ENCODE results near the gene RASD2.

- no peak for TF ChIP-seq CTCF (IDR thresholded peaks at IDR 0.05 in 2 of 3, conservative IDR thresholded peaks at IDR 0.05 in 1 of 3; ENCODE audit: borderline replicate concordance in 1 of 3, insufficient read depth in 1 of 3, low read depth in 2 of 3, low read length in 2 of 3)
- no peak for TF ChIP-seq EZH2 (IDR thresholded peaks at IDR 0.05)
- no peak for TF ChIP-seq CEBPB (IDR thresholded peaks at IDR 0.05; ENCODE audit: low read depth)
- no peak for TF ChIP-seq YY1 (IDR thresholded peaks at IDR 0.05; ENCODE audit: extremely low read depth, insufficient replicate concordance, low read depth, low read length)
- no peak for TF ChIP-seq TCF7L2 (IDR thresholded peaks at IDR 0.05; ENCODE audit: borderline replicate concordance, extremely low read depth, insufficient read depth, insufficient read length)
- TF ChIP-seq MAX (IDR thresholded peaks at IDR 0.05): no peak
- no peak for TF ChIP-seq POLR2AphosphoS5 (IDR thresholded peaks at IDR 0.05; ENCODE audit: low read depth, low read length)
- TF ChIP-seq SRF (IDR thresholded peaks at IDR 0.05; ENCODE audit: low read depth): no peak
- TF ChIP-seq RAD21 (IDR thresholded peaks at IDR 0.05; ENCODE audit: low read depth): no peak
- no peak for TF ChIP-seq FOSL1 (IDR thresholded peaks at IDR 0.05; ENCODE audit: low read depth)
- no peak for TF ChIP-seq EGR1 (IDR thresholded peaks at IDR 0.05; ENCODE audit: low read depth)
Measured at GRCh38 chr22:35594686-35595085, 54.1 kb downstream of the RASD2 start.

Data from HCT116 (cell line).